NCI-H146 treated with DMSO at 0.1 percent for 48 hours (cell line): ENCODE results near the gene GSE1.

Source experiments
- DNase-seq: peaks from one replicate; lab custom pipeline; 2025; ENCODE audit not compliant: unreplicated experiment; lab: John Stamatoyannopoulos, UW

Gene GSE1

GRCh38 chr16:85658504-85659326 lies 45.6 kb downstream of the GSE1 start:
- DNase-seq: no peak

GRCh38 chr16:85659336-85659735 lies 46.2 kb downstream of the GSE1 start:
- no peak for DNase-seq

GRCh38 chr16:85659805-85660511 lies 46.8 kb downstream of the GSE1 start:
- DNase-seq: no peak

- DNase-seq: no peak
These were observed 48.0 kb downstream of the GSE1 start for GRCh38 chr16:85660843-85661739.

- DNase-seq: no peak
These were observed 48.8 kb downstream of the GSE1 start for GRCh38 chr16:85661740-85662481.

GRCh38 chr16:85662482-85662812 lies 49.3 kb downstream of the GSE1 start:
- DNase-seq: no peak

- no peak for DNase-seq
These were observed 50.1 kb downstream of the GSE1 start for GRCh38 chr16:85662976-85663830.

- DNase-seq: no peak
These were observed 50.8 kb downstream of the GSE1 start for GRCh38 chr16:85663891-85664321.

- DNase-seq: no peak
These were observed 51.7 kb downstream of the GSE1 start for GRCh38 chr16:85664580-85665372.

GRCh38 chr16:85665373-85665740 lies 52.2 kb downstream of the GSE1 start:
- DNase-seq: no peak

GRCh38 chr16:85665929-85666328 lies 52.8 kb downstream of the GSE1 start:
- no peak for DNase-seq

- DNase-seq: no peak
These were observed 54.1 kb downstream of the GSE1 start for GRCh38 chr16:85667261-85667660.

GRCh38 chr16:85667841-85668413 lies 54.8 kb downstream of the GSE1 start:
- no peak for DNase-seq

GRCh38 chr16:85668676-85669424 lies 55.7 kb downstream of the GSE1 start:
- DNase-seq: no peak

GRCh38 chr16:85670840-85671239 lies 57.7 kb downstream of the GSE1 start:
- DNase-seq: no peak

- DNase-seq: no peak
These were observed 60.7 kb downstream of the GSE1 start for GRCh38 chr16:85673529-85674417.

- DNase-seq: no peak
These were observed 61.3 kb downstream of the GSE1 start for GRCh38 chr16:85674418-85674755.
